H1 (cell line): ENCODE measurements around the gene ZBTB46. TPM values are rescaled to one million over a fixed set of nuclear protein-coding genes. Genes with fewer than 3 reads are reported as not detected.

Experiments used
- CHD1 ChIP-seq: IDR thresholded peaks from 2 replicates; pipeline ENCODE4 v1.6.1; 2012; ENCODE audit warnings: low read depth, low read length, improper control_type of control experiment
- EGR1 ChIP-seq: IDR thresholded peaks from 2 replicates; pipeline ENCODE4 v1.6.1; 2011; ENCODE audit warnings: low read depth, low read length, borderline replicate concordance
- HDAC2 ChIP-seq, 2 experiments: fragments of 300-600 bp in 1 of 2; sonication (generic) in 1 of 2; IDR thresholded peaks; 2 replicates each; pipeline ENCODE4 v1.6.1; 2011 to 2012; ENCODE audit warnings: low read depth in 2 of 2, low read length in 2 of 2, mild to moderate bottlenecking in 2 of 2, moderate library complexity in 2 of 2, borderline replicate concordance in 1 of 2, inconsistent platforms in 1 of 2
- JUND ChIP-seq: IDR thresholded peaks from 2 replicates; pipeline ENCODE4 v1.6.1; 2011; ENCODE audit warnings: mild to moderate bottlenecking, improper control_type of control experiment, low read length
- KDM1A ChIP-seq: fragments of 200-600, 300-600 bp; sonication (generic); IDR thresholded peaks from 2 replicates; pipeline ENCODE4 v1.7.1; 2016; ENCODE audit warnings: mild to moderate bottlenecking, low read length, borderline replicate concordance
- TCF12 ChIP-seq: IDR thresholded peaks from 2 replicates; pipeline ENCODE4 v1.6.1; 2011; ENCODE audit warnings: low read depth, mild to moderate bottlenecking, low read length
- polyA plus RNA-seq, 7 experiments: library from polyadenylated mRNA; depleted of rRNA in 3 of 7; stranded (reverse) in 5 of 7; unstranded in 2 of 7; fragments of >200 nt in 5 of 7; fragments of 200-250 nt in 2 of 7; gene quantifications; 1 replicate in 5 of 7; 2 replicates in 1 of 7; 4 replicates in 1 of 7; pipeline versions ENCODE4 v1.2.1 to v1.2.3, GENCODE V29; 2011 to 2013; ENCODE audit warnings: missing spikeins in 2 of 7, mixed read lengths in 2 of 7
- total RNA-seq: library from RNA; stranded (reverse); fragmentation: NEBNext Ultra II Directional; extraction: Animal tissue kit (Norgen Biotek cat#: 25700); gene quantifications from 2 replicates; pipeline ENCODE4 v1.2.1, GENCODE V29; 2021

The ZBTB46 gene
- total and polyA plus RNA-seq, 2 of the 8 experiments (the other 6 are each of a cell fraction or from before 2014, with no cell fraction given) = 6.4 to 22.4 TPM

- TF ChIP-seq EGR1 (no peak), CHD1 (no peak), HDAC2 (IDR thresholded peaks at IDR 0.05; ENCODE audit: borderline replicate concordance in 1 of 2, low read depth in 2 of 2, low read length in 2 of 2) (no peak), TCF12 (no peak), JUND (no peak), KDM1A (no peak)
Observed at GRCh38 chr20:63843778-63844177, 12.7 kb upstream of the ZBTB46 start (continued).
